GM18520 (cell line): ENCODE measurements around the gene VPREB3.
A peak's percentile ranks its signal among the peaks of the same experiment; 100 is the strongest.

Experiments
- ATAC-seq: cut with Tn5 transposase; IDR thresholded peaks from one replicate; pipeline ENCODE4 v1.9.1; 2021; ENCODE audit not compliant: unreplicated experiment

Gene VPREB3

GRCh38 chr22:23767673-23768548 is 13.7 kb upstream of the VPREB3 start, which contains the start of gene CHCHD10:
Gene CHCHD10, minus strand, starts transcription at chr22:23767972. Its CDS starts 98 bp downstream, at chr22:23767874.
- ATAC-seq, result no peak

DNA sequence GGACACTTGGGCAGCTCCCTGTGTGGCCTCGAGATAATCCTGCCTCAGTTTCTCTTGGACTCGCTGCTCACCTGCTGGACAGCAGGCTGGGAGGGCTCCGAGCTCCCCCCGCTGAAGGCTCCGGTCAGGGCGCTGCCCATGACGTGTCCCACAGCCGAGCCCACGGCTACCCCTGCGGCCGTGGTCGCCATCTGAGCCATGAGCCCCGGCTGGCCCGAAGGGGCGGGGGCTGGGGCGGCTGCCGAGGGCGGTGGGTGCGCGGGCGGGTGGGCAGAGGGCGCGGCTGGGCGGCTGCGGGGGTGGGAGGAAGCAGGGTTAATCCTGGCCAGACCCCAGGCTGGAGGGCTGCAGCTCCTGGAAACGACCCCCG is 13.1 kb upstream of the VPREB3 start:
- no peak for ATAC-seq

DNA sequence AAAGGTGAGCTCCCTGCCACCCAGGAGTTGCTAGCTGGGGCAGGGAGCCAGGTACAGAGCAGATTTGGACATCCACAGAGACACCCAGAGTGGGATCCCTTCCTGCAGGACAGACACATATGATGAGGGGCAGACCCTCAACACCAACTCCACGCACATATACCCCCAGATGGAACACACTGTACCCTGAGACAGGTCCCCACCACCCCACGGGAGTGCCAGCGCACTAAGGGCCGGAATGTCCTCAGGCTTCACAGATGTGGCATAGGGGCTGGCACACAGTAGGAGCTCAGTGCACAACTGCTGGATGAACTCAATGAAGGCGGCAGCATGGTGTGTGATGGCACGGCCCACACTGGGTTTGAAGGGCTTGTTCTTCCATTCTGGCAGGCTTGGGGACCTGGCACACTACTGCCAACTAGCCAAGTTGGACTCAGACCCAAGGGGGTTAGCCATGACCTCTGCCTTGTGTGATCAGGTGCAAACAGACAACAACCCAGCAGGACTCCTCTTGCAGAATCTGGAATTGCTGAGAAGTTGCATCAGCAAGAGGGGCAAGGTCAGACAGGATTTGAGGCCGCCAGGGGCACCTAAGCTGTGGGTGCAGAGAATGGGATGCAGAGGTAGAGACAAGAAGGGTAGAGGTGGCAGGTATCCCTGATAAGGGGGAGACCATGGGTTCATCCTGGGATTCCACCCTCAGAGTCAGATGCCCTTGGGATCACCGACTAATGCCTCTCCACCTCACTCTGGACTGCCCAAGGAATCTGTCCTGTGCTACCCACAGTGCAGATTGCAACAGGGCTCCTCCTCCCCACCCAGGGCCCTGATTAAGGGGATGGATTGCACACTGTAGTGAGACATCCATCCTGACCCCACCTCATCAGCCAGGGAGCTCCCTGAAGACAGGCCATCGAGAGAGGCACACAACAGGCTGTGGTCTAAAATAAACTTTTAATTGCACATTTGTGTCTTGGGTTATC is 11.0 kb upstream of the VPREB3 start:
- ATAC-seq, result no peak

DNA sequence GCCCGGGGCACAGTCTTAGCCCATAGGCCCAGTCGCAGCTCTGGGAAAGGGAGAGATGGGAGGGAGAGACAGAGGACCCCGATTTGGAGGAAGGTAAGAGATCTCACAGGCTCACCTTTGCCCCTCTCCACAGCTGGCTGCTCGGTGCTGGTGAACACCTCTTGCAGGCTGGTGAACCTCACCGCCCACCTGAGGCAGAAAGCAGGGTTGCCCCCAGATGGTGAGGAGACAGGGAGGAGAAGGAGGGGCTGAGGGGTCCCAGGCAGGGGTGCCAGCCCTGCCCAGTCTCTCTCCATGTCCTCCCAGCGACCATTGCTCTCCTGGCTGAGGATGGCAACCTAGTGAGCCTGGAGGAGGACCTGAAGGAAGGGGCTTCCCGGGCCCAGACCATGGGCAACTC is 9.7 kb upstream of the VPREB3 start:
- ATAC-seq, result no peak

GRCh38 chr22:23763579-23763945 is 9.3 kb upstream of the VPREB3 start:
- no peak for ATAC-seq

GRCh38 chr22:23762842-23763578 is 8.8 kb upstream of the VPREB3 start, which contains the start of gene C22orf15:
Gene C22orf15, plus strand, starts transcription at chr22:23762990. Its CDS starts 317 bp downstream, at chr22:23763307.
- no peak for ATAC-seq

DNA sequence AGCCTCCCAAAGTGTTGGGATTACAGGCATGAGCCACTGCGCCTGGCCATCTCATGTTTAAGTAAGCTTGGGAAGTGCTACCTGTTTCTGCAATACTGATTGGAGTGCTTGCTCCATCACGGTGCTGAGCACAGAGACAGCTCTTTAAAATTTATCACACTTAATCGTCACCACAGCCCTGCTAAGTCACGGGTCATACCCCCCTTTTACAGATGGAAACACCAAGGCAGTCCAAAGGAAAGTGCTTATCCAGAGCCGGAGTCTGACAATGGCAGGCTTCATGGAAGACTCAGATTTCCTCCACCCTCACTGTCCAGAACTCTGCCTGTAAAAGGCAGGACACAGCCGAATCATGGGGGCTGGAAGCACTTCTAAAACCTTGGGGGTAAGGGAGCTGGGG is 5.8 kb upstream of the VPREB3 start:
- ATAC-seq, result no peak

DNA sequence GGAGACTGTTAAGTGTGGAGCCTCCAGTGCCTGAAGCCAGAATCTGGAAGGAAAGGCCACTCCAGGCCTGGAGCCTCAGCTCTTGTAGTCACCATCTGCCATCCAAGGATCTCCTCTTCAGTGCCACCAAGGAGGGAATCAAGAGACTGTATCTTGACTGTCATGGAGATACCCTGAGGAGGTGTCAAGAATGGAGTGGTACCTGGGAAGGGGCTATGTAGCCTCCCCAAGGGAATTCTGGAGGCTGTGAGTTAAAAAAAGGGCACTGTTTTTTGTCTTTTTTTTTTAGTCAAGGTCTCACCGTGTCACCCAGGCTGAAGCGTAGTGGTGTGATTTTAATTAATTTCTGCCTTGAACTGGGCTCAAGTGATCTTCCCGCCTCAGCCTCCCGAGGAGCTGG is 5.3 kb upstream of the VPREB3 start:
- ATAC-seq, result no peak

DNA sequence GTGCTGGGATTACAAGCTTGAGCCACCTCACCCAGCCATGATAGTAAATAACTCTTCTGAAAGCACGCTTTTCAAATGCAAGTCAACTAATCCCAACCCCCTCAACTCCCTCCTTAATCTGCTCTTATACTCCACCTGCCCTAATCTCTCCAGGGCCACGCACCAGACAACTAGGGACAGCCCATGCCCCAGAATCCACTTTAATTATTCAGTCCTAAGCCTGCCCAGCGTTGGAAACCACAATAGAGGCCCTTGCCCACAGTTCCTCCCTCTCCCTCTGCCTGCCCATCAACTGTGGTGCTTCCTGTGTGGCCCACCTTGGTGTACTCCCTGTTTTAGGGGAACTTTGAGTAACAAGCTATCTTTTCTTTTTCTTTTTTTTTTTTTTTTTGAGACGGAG is 2.7 kb upstream of the VPREB3 start:
- ATAC-seq, result no peak

GRCh38 chr22:23755711-23756110 is 1.5 kb upstream of the VPREB3 start:
- ATAC-seq, result no peak

DNA sequence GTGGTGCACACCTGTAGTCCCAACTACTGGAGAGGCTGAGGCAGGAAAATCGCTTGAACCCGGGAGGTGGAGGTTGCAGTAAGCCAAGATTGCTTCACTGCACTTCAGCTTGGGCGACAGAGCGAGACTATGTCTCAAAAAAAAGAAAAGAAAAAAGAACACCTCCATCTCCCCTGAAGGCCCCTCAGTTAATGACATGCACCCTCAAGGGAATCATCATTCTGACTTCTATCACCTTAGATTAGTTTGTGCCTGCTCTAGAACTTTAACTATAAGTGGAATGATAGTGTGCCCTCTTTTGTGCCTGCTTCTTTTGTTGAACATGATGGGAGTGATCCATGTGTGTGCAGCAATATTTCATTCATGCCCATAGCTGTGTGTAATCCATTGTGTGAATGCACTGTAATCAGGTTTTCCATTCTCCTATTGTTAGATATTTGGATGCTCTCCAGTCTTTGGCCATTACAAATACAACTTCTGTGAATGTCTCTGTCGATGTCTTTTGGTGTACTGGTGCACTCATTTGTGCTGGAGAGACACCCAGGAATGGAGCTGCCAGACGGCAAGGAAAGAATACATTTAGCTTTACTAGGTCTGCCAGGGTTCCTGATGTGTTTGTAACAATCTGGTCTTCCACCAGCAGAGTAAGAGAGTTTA is 883 bp upstream of the VPREB3 start:
- no peak for ATAC-seq

GRCh38 chr22:23753385-23753784 is 840 bp downstream of the VPREB3 start:
- ATAC-seq, result no peak

DNA sequence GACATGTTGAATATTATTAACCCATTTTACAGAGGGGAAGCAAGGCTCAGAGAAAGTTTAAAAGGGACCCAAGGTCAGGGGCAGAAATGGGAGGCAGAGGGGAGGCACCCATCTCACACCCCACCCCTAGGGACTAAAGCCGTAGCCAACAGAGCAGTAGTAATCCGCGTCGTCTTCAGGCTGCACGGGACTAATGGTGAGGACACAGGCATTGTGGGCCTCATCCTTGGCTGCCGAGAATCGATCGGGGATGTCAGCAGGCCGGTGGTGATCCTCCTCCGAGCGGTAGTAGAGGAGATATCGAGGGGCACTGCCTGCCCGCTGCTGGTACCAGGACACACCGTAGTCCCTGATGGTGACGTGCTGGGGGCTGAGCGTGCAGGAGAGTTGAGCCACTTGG is 1.5 kb downstream of the VPREB3 start:
- no peak for ATAC-seq

DNA sequence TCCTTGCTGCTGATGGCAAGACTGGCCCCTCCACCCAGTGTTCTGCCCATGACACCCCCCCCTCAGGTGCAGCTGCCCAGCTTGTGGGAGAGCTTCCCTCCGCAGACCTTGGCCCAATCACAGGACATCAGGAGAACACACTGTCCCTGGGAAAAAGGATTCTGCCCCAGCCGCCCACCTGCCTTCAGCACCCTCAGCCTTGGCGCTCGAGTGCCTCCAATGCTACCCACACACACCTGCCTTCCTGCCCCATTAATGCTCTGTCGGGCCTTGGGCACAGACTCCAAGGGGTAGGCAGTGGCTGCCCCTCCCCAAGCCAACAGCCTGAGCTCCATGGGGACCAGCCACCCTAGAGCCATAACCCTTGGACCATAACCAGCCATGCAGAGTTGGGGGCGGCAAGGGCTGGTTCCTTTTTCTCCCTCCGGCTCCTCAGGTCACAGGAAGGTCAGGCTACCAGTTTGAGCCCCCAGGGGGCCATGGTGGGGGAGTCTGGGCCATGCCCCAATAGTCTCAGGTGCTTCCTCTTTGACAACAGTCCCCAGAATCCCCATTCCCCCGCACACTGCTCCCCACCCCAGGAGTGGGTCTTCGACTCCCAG is 2.0 kb downstream of the VPREB3 start:
- no peak for ATAC-seq

DNA sequence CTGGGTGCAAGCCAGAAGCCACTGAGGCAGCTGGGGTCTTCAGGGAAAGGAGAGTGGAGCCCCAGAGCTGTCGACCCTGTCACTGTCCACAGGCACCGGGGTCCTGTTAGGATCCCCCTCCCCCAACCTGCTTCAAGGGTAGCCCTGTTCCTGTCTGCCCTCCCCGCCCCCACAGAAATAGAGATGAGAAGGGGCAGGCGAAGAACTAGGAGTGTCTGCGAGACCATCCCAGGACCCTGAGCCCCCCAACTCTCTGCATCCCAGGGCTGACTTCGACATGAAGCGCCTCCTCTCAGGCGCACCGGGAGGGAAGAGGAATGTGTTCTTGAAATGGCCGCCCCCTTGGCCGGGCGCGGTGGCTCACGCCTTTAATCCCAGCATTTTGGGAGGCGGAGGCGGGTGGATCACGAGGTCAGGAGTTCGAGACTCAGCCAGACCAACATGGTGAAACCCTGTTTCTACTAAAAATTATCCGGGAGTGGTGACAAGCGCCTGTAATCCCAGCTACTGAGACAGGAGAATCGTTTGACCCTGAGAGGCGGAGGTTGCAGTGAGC is 2.7 kb downstream of the VPREB3 start:
- ATAC-seq, result peak; percentile 11

- ATAC-seq, result peak; percentile 90
These were observed 3.3 kb downstream of the VPREB3 start, which contains the start of gene ZNF70 for GRCh38 chr22:23750714-23751440. Gene ZNF70, minus strand, starts transcription at chr22:23751112. Its CDS starts 5,972 bp downstream, at chr22:23745140.

DNA sequence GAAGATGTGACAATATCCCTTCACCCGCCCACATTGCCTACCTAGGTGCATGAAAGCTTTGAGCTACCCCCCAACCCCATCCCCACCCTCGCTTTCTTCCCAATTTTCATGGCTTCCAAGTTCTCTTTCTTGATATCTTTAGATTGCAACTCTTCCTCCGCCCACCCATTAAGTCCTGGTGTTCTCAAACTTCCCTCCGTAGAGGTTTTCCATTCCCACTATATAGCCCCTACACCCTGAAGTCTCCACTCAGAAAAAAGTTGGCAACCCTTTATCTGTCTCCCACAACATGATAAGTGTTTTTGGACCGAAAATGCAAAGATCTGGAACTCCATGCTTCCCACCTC is 3.9 kb downstream of the VPREB3 start:
- no peak for ATAC-seq

- ATAC-seq, result no peak
These were observed 4.4 kb downstream of the VPREB3 start for GRCh38 chr22:23749841-23750301.

DNA sequence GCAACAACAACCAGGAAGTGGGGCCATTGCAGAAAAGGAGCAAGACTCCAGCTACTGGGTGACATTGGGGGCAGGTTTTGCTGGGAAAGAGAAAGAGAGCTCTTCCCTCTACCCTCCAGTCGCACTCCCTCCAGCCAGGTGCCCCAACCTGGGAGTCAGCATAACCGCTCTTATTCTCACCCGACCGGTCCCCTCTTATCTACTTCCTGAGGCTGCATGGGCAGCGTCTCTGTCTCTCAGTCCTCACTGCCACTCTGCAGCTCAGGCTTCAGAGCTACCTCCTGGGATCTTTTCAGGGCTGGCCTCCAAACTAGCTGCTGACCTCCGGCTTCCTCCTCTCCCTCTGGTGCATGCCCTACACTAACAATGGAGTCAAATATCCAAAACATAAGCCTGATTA is 8.4 kb downstream of the VPREB3 start:
- ATAC-seq, result no peak
